Endothelial cell of umbilical vein (primary cell): ENCODE results near the gene RASAL2.

Source experiments
- EZH2 ChIP-seq: IDR thresholded peaks from 2 replicates; pipeline ENCODE4 v1.6.1; 2012; ENCODE audit warnings: borderline replicate concordance, low read depth, mild to moderate bottlenecking, moderate library complexity, low read length, inconsistent platforms; ENCODE audit not compliant: severe bottlenecking
- GATA2 ChIP-seq: IDR thresholded peaks from 2 replicates; pipeline ENCODE4 v1.7.0; 2011; ENCODE audit warnings: low read depth, mild to moderate bottlenecking, moderate library complexity, mixed read lengths, low read length; ENCODE audit not compliant: insufficient read length, insufficient read depth
- JUN ChIP-seq: IDR thresholded peaks from 2 replicates; pipeline ENCODE4 v1.6.1; 2011; ENCODE audit warnings: borderline replicate concordance, low read depth; ENCODE audit not compliant: insufficient read length, insufficient read depth
- POLR2A ChIP-seq: IDR thresholded peaks from 2 replicates; pipeline ENCODE4 v1.6.1; 2012; ENCODE audit warnings: low read depth, mild to moderate bottlenecking, control low read depth, low read length
- POLR2AphosphoS5 ChIP-seq: IDR thresholded peaks from 2 replicates; pipeline ENCODE4 v1.6.1; 2012; ENCODE audit warnings: low read depth, mild to moderate bottlenecking, control low read depth, low read length, moderate library complexity; ENCODE audit not compliant: insufficient read depth
- TF ChIP-seq, protein P1 (sequence below), 2 donors: IDR thresholded peaks; 1 replicate in 1 of 2; 2 replicates in 1 of 2; pipeline ENCODE4 v1.5.1; 2011; ENCODE audit warnings: low read length in 2 of 2, mild to moderate bottlenecking in 2 of 2, moderate library complexity in 2 of 2, control low read depth in 1 of 2, inconsistent platforms in 1 of 2, low read depth in 1 of 2; ENCODE audit not compliant: insufficient read depth in 1 of 2; ENCODE audit errors: extremely low read depth in 1 of 2
- TF ChIP-seq, protein P2 (sequence below): IDR thresholded peaks from 2 replicates; pipeline ENCODE4 v1.6.1; 2011; ENCODE audit not compliant: insufficient read depth, insufficient read length

DNA sequence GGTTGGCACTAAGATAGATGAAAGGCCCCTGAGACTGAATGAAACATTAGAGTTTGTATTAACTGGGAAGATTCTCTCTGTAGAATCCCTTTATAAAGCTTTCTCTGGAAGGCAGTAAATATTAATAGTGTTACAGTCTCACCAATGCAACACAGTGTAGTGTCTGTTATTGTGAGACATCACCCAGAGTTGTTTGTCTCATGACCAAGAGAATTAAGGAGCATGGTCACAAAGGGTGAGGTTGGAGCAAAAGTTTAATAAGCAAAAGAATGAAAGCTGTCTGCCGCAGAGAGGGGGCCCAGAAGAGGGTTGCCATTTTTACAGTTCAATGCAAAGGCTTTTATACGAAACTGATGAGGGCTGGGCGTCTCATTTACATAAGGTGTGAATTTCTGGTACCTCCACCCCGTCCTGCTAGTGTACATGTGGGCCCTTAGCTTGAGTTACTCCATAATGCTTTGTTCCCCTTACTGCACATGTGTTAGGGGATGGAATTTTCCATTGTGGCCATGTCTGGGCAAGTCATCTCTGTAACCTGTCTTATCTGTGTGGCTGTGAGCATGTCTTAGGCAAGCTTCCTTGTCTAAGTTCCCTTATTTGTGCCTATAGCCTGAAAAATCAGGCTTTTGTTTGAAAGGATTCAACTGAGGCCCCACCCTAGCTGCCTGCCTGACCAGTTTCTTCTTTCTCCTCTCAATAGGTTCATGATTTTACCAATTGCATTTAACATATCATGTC, 184.1 kb downstream of the RASAL2 start:
- TF ChIP-seq, protein P1, sequence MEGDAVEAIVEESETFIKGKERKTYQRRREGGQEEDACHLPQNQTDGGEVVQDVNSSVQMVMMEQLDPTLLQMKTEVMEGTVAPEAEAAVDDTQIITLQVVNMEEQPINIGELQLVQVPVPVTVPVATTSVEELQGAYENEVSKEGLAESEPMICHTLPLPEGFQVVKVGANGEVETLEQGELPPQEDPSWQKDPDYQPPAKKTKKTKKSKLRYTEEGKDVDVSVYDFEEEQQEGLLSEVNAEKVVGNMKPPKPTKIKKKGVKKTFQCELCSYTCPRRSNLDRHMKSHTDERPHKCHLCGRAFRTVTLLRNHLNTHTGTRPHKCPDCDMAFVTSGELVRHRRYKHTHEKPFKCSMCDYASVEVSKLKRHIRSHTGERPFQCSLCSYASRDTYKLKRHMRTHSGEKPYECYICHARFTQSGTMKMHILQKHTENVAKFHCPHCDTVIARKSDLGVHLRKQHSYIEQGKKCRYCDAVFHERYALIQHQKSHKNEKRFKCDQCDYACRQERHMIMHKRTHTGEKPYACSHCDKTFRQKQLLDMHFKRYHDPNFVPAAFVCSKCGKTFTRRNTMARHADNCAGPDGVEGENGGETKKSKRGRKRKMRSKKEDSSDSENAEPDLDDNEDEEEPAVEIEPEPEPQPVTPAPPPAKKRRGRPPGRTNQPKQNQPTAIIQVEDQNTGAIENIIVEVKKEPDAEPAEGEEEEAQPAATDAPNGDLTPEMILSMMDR (IDR thresholded peaks at IDR 0.05; ENCODE audit: extremely low read depth in 1 of 2, insufficient read depth in 1 of 2, low read depth in 1 of 2, low read length in 2 of 2): no peak
- TF ChIP-seq EZH2 (no peak), POLR2A (no peak), POLR2AphosphoS5 (no peak), JUN (no peak), GATA2 (no peak)
- TF ChIP-seq, protein P2, sequence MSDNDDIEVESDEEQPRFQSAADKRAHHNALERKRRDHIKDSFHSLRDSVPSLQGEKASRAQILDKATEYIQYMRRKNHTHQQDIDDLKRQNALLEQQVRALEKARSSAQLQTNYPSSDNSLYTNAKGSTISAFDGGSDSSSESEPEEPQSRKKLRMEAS: no peak
